ENCODE measurements around the gene ELK3. TPM values are rescaled to one million over a fixed set of nuclear protein-coding genes. Genes with fewer than 3 reads are reported as not detected.

ELK3 gene
- total RNA-seq, 4 donors from 2014 or later = 8.4 to 12.9 (median 9.5) TPM

GRCh38 chr12:96285158-96285557 lies 91.0 kb downstream of the ELK3 start:
- DNase-seq (ENCODE audit: low spot score in 2 of 2) = no peak
- no peak for TF ChIP-seq CTCF (IDR thresholded peaks at IDR 0.05)
- TF ChIP-seq POLR2A (IDR thresholded peaks at IDR 0.05) = no peak
- H3K4me3 ChIP-seq (ENCODE audit: low read depth, poor library complexity, severe bottlenecking) = no peak overlapping the region
- intact Hi-C loops (cut with DNase I; ENCODE audit: low total_unique reads) = no loop called here

GRCh38 chr12:96289067-96289466 lies 94.9 kb downstream of the ELK3 start:
- no peak for DNase-seq (ENCODE audit: low spot score in 2 of 2)
- H3K4me3 ChIP-seq (ENCODE audit: low read depth, poor library complexity, severe bottlenecking) = no peak overlapping the region
- TF ChIP-seq CTCF (IDR thresholded peaks at IDR 0.05) (no peak), POLR2A (IDR thresholded peaks at IDR 0.05) (no peak)
- WGBS, 2 donors = 81 to 88% methylated on average over 5 of the region's 5 CpGs
- intact Hi-C loops (cut with DNase I; ENCODE audit: low total_unique reads) = no loop called here

GRCh38 chr12:96293093-96293492 lies 98.9 kb downstream of the ELK3 start:
- 96 to 100% methylated on average over 2 of the region's 2 CpGs for WGBS, 2 donors
- TF ChIP-seq POLR2A (IDR thresholded peaks at IDR 0.05) (no peak), CTCF (IDR thresholded peaks at IDR 0.05) (no peak)
- no peak for DNase-seq (ENCODE audit: low spot score in 2 of 2)
- H3K4me3 ChIP-seq (ENCODE audit: low read depth, poor library complexity, severe bottlenecking) = no peak overlapping the region
- intact Hi-C loops (cut with DNase I; ENCODE audit: low total_unique reads) = no loop called here

GRCh38 chr12:96294831-96295230 lies 100.7 kb downstream of the ELK3 start:
- 54 to 62% methylated on average over 3 of the region's 3 CpGs for WGBS, 2 donors
- DNase-seq (ENCODE audit: low spot score in 2 of 2) = no peak
- TF ChIP-seq CTCF (IDR thresholded peaks at IDR 0.05) (no peak), POLR2A (IDR thresholded peaks at IDR 0.05) (no peak)
- intact Hi-C loops (cut with DNase I; ENCODE audit: low total_unique reads) = no loop called here
- no peak overlapping the region for H3K4me3 ChIP-seq (ENCODE audit: low read depth, poor library complexity, severe bottlenecking)

- WGBS, 2 donors = 92 to 94% methylated on average over 6 of the region's 6 CpGs
- no peak for DNase-seq (ENCODE audit: low spot score in 2 of 2)
Observed at GRCh38 chr12:96295532-96296160, 101.5 kb downstream of the ELK3 start.

More at GRCh38 chr12:96295532-96296160, 101.5 kb downstream of the ELK3 start:
- no peak overlapping the region for H3K4me3 ChIP-seq (ENCODE audit: low read depth, poor library complexity, severe bottlenecking)
- intact Hi-C loops (cut with DNase I; ENCODE audit: low total_unique reads) = no loop called here
- TF ChIP-seq POLR2A (IDR thresholded peaks at IDR 0.05) = no peak
- TF ChIP-seq CTCF (IDR thresholded peaks at IDR 0.05) = no peak

All from lower leg skin (tissue), 4 donors.